ENCODE measurements around the gene DVL3.
A peak's percentile ranks its signal among the peaks of the same experiment; 100 is the strongest.
"Not testable (repeated sequence)": the region's sequence is repeated elsewhere in the genome, so short reads cannot be mapped to it uniquely, and the experiment has no call there.

Gene DVL3

DNA sequence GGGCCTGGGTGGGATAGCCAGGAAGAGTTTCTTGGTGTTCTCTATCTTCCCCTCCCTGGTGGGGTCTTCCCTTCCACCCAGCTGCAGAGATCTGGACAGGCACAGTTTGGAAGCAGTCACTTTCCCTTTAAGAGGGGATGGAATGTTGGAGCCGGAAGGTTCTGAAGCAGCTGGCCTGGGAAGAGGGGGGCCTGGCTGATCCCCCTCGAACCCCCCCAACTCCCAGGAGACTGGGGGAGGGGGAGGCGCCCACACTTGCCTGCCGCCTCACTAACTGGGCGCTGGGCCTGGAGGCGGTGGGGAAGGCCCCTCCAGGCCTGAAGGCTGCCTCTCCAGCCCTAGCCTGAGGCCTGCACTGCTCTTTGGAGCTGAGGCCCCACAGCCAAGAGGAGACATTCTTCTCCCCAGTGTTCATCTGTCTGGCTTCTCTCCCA is 1.4 kb downstream of the DVL3 start:
- DNase-seq: no peak

DNA sequence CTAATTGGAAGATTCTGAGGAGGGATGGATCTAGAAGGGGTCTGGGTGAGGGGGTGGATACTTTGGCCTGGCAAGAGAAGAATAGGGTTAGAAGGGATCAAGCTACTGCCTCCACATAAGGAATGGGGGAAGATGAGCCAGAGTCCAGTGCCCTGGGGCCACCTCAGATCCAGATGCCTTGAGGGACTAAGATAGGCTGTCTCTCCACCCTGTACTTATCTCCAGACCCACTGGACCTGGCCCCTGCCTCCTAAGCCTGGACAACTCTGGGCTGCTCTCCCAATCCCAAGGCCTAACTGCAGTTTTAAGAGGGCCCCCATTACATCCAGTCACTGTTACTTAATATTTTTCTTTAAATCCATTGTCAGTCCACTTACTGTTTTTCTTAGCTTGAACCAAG is 2.0 kb downstream of the DVL3 start:
- DNase-seq: no peak

DNA sequence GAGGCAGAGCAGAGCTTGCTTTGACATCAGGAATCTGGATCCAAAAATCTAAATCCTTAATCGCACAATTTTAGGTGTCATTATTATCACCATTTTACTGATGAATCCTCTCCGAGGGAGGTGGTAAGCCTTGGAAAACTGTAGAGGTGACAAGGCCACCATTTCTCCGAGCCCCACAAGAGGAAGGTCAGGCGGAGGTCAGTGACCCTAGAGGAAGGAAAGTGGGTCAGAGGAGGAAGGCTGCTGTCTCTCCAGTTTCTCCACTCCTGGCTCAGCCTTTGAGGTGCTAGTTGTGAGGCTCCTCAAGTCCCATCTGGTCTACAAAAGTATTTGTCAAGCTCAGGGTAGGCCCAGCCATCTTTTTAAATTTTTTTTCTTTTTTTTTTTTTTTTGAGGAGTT is 3.2 kb downstream of the DVL3 start:
- DNase-seq: no peak

DNA sequence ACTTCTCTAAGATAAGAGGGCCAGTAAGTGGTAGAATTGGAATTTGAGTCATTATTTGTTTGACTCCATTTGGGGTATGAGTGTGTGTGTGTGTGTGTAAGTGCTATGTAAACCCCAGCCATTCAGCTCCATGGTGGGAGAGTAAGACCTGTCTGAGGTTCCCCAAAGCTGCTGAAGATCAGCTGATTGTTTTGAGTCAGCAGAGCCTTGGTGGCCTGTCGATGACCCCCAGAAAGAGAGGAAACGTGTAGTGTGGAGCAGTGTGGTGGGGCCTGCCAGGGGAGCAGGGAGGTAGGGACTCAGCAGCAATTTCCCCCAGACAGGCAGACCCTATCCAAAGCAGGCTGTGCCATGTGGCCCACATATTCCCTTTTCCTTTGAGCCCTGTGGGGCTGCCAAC is 5.3 kb downstream of the DVL3 start:
- DNase-seq: no peak

DNA sequence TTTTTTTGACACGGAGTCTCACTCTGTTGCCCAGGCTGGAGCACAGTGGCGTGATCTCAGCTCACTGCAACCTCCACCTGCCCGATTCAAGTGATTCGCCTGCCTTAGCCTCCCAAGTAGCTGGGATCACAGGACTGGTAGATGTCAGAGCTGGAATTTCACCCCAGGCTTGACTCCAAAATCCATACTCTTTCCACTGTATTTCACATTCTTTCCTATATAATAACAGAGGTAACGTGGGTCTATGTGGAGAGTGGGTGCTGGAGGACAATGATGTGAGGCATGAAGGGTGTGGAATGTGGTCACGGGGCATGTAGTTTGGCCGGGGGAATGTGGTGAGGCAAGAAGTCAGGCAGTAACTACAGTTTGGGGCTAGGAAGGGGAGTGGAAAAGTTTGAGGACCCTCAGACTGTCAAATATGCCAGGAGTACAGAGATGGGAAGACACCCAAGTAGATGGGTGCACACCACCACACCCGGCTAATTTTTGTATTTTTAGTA is 7.4 kb downstream of the DVL3 start:
- DNase-seq: not testable (repeated sequence)

DNA sequence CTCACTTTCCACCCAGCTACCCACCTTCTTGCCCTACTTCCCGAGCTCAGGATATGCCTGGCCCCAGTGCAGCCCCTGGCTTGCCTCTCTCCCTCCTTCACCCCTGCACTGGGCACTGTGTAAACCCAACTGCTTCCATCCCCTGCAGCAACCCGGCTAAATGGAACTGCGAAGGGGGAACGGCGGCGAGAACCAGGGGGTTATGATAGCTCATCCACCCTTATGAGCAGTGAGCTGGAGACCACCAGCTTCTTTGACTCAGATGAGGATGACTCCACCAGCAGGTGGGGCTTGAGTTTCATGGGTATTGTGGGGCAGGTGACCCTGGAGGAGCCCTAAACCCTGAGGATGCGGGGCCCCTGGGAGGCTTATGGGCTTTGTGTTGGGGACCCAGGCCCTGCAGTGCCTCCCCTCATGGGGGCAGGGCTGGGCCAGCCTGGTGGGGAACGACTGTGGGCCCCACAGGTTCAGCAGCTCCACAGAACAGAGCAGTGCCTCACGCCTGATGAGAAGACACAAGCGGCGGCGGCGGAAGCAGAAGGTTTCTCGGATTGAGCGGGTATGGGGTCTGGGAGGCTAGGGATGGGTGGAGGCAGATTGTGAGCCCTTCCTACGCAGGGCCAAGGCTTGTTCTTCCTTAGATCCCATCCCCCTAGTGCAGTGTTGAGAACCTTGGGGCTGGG is 9.6 kb downstream of the DVL3 start:
- DNase-seq: no peak

DNA sequence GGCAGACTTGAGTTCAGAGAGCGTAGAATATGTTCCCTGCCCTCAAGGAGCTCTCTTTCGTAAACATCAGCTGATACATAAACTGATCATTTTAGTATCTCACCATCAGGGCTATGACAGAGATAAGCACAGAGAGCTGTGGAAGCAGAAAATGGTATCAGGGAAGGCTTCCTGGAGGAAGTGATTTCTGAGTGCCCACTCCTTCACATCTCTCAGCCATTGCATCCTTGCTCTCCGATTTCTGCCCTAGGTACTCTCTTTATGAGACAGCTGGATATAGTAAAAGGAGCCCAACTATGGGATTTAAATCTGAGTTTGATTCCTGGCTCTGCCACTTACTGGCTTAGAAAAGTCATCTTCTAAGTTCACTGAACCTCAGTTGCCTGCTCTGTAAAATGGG is 10.4 kb downstream of the DVL3 start:
- DNase-seq: no peak

DNA sequence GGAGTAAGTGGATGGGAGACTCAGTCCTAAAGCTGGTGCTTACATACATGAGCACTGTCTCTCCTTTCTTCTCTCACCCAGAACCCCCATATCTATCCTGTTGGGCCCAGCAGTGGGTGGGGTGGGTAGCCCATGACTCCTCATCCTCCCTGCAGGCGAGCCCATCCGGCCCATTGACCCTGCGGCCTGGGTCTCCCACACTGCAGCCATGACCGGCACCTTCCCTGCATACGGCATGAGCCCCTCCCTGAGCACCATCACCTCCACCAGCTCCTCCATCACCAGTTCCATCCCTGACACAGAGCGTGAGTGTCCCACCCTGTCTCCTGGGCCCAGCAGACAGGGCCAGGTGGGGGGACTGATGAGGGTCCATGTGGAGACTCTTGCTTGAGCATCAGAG is 11.5 kb downstream of the DVL3 start:
- DNase-seq: no peak

DNA sequence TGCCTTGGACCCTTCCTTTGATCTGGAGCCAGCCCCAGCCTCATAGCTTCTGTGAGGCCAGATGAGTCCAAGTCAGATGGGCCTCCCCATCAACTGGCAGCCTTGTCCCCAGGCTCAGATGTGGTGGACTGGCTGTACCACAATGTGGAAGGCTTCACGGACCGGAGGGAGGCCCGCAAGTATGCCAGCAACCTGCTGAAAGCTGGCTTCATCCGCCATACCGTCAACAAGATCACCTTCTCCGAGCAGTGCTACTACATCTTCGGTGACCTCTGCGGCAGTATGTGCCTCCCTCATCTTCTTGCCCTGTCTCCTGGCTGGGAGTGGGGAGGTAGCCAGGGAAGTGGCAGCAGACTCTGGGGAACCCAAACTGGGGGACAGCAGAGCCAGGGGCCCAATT is 12.6 kb downstream of the DVL3 start:
- no peak for DNase-seq

DNA sequence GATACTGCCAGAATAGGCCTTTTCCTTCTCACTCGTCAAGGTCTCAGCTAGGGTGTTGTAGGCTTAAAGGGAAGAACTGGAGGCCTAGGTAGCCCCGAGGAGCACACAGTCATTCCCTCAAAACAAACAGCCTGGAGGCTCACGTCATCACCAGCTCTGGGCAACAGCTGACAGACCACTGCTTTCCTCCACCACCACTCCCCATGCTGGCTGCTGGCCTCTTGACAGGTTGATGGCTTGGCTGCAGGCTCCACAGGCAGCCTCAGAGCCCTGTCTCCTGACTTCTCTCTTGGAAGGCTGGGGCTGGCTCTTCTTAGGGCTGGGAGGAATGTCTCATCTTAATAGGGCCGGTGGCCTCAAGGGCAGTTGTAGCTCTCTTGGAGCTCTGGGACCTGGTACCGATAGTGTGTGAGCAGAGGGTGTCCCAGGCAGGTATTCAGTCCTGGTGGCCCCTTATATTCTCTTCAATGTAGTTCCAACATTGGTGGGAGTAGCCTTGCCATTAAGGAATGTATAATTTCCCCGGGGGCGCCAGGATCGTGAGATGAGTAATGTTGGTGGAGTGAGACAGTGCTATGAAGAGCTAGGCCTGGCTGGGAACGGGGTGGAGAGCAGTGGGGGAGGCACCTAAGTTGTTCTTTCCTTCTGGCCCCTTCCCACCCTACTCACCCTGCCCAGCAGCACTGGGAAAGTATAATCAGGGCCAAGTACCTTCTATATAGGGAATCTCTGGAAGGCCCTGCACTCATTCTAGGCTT is 13.4 kb downstream of the DVL3 start:
- DNase-seq: no peak

DNA sequence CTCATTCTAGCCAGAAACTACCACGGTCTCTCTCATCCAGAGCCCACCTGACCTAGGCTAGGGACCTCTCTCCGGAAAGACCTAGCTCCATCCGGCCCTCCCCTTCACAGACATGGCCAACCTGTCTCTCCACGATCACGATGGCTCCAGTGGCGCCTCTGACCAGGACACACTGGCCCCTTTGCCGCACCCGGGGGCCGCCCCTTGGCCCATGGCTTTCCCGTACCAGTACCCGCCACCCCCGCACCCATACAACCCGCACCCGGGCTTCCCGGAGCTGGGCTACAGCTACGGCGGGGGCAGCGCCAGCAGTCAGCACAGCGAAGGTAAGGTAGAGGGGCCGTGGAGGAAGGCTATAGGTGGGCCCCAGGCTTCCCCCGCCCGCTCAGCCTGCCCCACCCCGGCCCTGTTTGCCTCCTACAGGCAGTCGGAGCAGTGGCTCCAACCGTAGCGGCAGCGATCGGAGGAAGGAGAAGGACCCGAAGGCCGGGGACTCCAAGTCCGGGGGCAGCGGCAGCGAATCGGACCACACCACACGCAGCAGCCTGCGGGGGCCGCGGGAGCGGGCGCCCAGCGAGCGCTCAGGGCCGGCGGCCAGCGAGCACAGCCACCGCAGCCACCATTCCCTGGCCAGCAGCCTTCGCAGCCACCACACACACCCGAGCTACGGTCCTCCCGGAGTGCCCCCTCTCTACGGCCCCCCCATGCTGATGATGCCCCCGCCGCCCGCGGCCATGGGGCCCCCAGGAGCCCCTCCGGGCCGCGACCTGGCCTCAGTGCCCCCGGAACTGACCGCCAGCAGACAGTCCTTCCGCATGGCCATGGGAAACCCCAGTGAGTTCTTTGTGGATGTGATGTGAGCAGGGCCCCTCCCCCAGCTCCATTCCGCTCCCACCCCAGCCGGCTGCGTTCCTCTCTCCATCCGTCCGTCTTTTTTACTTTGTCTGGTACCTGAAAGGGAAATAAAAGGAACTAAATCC is 15.0 kb downstream of the DVL3 start:
- no peak for DNase-seq

DNA sequence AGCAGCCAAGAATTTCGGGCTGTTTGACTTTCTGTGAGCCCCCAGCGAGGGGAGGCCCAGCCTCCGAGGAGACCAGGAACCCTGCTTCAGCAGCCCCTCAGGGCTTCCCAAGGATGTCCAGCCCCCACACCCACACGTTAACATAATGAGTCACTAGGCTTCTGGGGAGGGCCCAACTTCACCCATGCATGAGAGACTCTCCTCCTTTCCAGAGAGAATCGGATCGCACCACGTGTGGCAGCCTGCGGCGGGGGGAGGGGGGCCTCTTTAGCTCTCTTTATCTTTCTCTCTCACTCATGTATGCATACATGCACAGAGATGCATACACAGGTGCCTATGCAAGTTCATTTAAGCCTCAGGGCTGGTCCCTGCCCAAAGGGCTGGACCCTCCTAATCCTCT is 16.4 kb downstream of the DVL3 start:
- no peak for DNase-seq

DNA sequence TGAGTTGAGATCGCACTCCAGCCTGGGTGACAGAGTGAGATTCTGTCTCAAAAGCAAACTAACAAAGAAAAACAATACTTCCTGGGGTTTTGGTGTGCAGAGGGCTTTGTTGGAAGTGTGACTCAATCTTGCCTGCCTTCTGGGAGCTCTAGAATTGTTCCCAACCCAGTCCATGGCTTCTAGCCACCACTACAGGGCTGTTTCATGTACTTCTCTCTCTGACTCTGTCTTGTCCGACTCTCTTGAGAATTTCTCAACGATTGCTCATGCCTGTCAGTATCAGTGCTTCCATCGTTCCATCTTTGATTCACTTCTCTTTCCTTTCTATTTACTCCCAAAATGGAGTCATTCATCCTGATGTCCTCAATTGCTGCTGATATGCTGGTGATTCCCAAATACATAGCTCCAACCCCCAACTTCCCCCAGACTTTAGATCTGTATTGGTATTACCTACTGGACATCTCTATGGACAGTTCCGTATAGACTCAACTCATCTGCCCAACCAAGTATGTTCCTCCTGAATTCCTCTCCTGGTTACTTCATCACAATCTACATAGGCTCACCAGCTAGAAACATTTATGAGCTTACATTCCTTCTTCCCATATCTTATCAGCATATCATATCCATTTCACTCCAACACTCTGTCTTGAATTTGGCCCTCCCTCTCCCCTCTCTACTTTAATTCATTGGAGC is 17.6 kb downstream of the DVL3 start:
- DNase-seq: no peak

DNA sequence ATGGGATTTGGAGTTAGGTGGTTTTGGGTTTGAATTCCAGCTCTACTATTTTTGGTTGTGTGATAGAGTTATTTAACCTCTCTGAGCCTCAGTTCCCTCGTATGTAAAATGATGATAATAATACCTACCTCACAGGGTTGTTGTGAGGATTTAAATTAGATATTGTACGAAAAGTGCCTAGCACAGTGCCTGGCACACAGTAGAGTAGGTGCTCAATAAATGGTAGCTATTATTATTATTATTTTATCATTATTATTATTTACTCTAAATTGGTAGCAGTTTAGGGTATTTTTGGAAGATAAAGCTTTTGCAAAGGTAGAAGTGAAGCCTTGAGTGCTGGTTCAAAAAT is 18.2 kb downstream of the DVL3 start:
- no peak for DNase-seq

DNA sequence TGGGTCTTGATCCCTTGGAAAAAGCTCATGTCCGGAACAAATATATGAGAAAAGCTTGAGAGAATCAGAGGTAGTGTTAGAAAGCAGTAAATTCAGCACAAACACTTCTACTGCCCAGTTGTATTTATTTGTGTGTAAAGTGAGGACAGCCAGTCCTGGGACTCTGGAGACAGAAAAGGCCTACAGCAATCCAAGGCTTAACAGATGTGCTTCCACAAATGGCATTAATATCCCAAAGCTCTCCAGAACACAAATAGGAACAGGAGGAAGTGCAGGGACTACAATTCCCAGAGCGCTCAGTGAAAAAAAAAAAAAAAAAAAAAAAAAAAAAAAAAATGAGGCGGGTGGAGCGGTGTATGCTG is 19.1 kb downstream of the DVL3 start:
- DNase-seq: no peak

DNA sequence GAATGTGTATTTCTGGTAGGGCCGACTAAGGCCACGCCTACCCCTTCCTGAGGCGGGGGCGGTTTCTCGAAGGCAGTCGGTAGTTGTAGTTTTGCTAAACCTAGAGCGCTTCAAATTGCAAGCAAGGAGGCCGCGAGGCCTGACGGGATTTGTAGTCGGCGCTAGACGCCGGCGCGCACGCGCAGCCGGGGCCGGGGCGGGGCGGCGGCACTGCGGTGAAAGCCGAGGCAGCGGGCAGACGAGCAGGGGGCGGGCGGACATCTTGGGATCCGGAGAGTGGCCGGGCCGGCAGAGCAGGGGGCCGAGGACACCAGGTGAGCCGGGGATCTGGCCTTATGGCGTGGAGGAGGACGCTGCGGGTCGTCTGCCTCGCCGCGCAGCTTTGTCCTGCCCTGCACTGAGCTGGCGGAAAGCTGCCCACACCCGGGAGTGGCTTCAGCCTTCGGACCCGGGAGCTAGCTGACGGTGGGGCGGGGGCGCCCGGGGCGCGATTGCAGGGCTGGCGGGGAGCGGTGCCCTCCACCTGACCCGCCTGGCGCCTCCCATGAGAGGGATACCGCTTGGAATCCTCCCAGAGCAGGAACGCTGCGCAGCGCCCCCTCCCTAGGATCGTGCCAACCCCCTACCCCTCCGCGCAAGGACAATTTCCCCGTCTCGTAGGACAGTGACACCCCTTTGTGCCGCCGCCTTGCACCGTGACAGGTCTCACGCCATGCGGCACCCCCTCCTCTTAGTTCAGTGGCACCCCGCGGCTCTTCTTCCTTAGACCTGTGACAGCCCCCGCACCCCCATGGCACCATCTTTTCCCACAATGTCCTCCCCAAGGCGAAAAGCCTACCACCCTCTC is 19.7 kb downstream of the DVL3 start, which contains the start of gene AP2M1:
TSS of gene AP2M1 (plus strand) at position 210 of the 847 bp plus-strand sequence. CDS start 2,139 bp downstream, outside the sequence.
- peak; percentile 96 for DNase-seq

DNA sequence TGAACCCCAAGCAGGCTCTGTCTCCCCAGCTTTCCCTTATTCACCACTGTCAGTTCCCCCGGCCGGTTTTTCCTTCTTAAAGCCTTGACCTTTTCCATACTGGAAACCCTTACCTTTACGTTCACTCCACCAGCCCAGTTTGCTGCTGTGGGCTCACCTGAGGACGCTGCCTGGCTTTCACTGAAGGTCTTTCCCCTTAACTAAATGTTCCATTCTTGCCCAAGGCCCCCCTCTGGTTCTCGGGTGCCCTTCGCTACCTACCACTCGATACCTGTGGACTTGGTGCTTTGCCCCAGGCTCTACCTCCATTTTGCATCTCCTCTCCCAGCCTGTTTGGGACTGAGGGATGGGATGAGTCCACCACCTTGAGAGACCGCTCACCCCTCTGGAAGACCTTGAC is 20.3 kb downstream of the DVL3 start:
- DNase-seq: no peak

DNA sequence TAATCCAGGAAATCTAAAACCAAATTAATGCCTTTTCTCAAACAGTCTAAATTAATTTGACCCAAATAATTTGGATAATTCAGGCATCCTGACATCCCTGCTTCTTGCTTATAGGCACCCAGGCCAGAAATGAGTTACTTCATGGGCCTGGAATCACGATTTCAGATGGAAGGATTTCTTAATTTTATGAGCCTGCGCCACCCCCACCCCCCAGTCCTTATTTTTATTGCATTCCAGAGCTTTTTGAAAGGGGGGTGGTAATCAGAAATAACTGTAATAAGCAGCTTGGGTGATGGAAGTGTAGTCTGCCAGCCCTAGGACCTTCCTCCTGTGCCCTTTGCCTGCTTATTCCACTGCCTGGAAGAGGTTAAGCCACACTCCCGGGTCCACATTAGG is 20.8 kb downstream of the DVL3 start:
- DNase-seq: no peak

DNA sequence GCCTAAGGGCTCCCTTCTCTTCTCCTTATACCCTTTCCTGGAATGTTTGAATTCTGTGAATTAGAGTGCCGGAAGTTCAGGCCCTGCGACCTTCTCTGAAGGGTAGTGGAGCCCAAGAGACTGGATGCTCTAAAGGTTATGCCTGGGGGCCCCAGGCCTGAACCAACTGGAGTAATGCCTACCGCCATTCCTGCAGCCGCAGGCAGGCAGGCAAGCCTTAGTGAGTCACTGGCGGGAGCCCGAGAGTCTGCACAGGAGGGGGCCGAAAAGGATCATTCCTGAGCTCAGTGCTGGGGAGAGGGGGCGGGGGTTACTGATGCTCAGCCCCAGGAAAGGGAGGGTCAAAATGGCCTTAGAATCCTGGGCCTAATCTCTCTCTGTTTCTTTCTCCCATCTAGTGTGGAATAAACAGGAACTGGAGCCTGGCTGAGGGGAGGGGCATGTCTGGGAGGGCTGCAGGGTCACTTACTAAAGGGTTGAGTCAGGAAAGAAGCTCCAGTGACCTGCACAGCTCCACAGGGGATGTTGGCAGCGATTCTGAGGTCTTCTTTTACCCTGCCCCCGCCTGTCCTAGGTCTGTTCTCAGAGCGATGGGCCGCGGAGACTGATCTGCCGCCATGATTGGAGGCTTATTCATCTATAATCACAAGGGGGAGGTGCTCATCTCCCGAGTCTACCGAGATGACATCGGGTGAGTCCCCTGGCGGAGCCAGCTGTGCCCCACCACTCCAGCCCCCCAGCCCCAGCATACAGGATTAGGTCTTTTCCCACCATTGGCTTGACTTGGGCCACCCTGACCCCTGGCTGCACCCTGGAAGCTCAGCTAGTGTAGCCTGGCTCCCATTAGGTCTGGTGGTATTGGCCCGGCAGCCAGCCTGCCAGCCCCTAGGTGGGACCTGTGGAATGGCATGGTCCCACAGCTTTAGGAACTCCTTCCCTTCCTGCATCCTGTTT is 21.5 kb downstream of the DVL3 start:
- DNase-seq: no peak

DNA sequence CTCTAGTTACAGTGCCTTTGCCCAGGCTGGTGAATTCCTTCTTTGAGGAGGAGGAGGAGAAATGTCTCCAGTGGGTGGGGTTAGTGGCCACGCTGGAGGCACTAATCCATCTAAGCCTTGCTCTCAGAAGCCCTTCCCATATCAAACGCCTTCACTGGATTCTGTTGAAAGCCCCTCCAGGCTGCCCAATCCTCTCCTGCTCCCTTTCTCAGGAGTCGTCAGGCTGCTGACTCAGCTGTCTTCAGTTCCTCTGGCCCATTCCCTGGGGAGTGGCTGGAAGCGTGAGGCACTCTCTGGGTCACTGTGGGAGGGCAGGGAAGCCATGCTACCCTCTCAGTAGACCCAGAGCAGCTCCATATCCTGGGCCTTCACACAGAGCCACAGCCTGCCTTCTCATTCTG is 22.2 kb downstream of the DVL3 start:
- DNase-seq: no peak
